ENCODE results near the gene NDUFAF8. TPM values are rescaled to one million over a fixed set of nuclear protein-coding genes. Genes with fewer than 3 reads are reported as not detected.

The NDUFAF8 gene
- total RNA-seq, 1 experiment from 2014 or later, result 102 TPM

GRCh38 chr17:81253358-81254131, 14.4 kb downstream of the NDUFAF8 start (continued):
- TF ChIP-seq CEBPB (IDR thresholded peaks at IDR 0.05; ENCODE audit: low read depth) (no peak), RAD21 (IDR thresholded peaks at IDR 0.05; ENCODE audit: low read depth) (peak; percentile 93)

- H3K36me3 ChIP-seq (ENCODE audit: control insufficient read depth in 1 of 2, insufficient read depth in 2 of 2, low read length in 2 of 2), result peaks cover 35 to 36% of the 10 kb centered on the region in 2 experiments; a peak in 3 of 4 replicates
- CTCF ChIA-PET, result interaction anchor here (1.2 to 3.0 kb wide), 2 partner anchors 217 to 229 kb away, joined by 5 to 17 read pairs; no protein-coding TSS in a partner anchor
Observed at GRCh38 chr17:81254955-81255717, 16.0 kb downstream of the NDUFAF8 start.

More at GRCh38 chr17:81254955-81255717, 16.0 kb downstream of the NDUFAF8 start:
- BruUV-seq (replicated peaks), result no TSS peak
- Histone ChIP-seq H3K9ac (ENCODE audit: low read length) (no peak overlapping the region), H4K20me1 (ENCODE audit: insufficient read depth) (no peaks in the 10 kb centered on the region), H3K27ac (ENCODE audit: low read depth, low read length) (no peak overlapping the region), H3K4me2 (ENCODE audit: low read length) (no peak overlapping the region), H2AFZ (ENCODE audit: low read depth, low read length, poor library complexity, severe bottlenecking) (no peak overlapping the region), H3K9me2 (ENCODE audit: insufficient read depth) (no peaks in the 10 kb centered on the region), H3K27me3 (ENCODE audit: insufficient read depth, low read length) (no peaks in the 10 kb centered on the region), H3K4me1 (ENCODE audit: control insufficient read depth in 1 of 2, insufficient read depth in 2 of 2, low read length in 2 of 2) (no peaks in the 10 kb centered on the region), H3K79me2 (ENCODE audit: insufficient read depth, low read length) (peaks cover 9% of the 10 kb centered on the region; the same call in 1 of the 2 replicates), H3K4me3 (replicated peaks in 1 of 2; ENCODE audit: low read depth in 1 of 2, low read length in 2 of 2) (no peak overlapping the region), H3K9me3 (ENCODE audit: control insufficient read depth in 1 of 2, insufficient read depth in 1 of 2, low read depth in 1 of 2, low read length in 2 of 2) (peaks cover 0 to 4% of the 10 kb centered on the region in 2 experiments; a peak in 1 of 4 replicates)
- ATAC-seq (peak; percentile 57), DNase-seq (ENCODE audit: low read depth, low spot score) (no peak)
- intact Hi-C loops (cut with micrococcal nuclease), result no loop called here
- ChIA-PET RAD21 (ENCODE audit: low non-redundant PET in 1 of 2, low total read pairs in 2 of 2, uncharacterized antibody in 2 of 2, unreplicated experiment in 2 of 2) (no interaction called here), POLR2A (interaction anchor here (1.3 to 1.7 kb wide), 2 partner anchors 140 to 217 kb away, joined by 3 to 4 read pairs; partner anchors contain the start of gene BAHCC1)
- TF ChIP-seq ATF3 (IDR thresholded peaks at IDR 0.05), result no peak
- peak in 2 of 3 experiments; percentile 36 to 37; a peak in 4 of 6 replicates for TF ChIP-seq CTCF (IDR thresholded peaks at IDR 0.05 in 2 of 3, conservative IDR thresholded peaks at IDR 0.05 in 1 of 3; ENCODE audit: borderline replicate concordance in 1 of 3, insufficient read depth in 1 of 3, low read depth in 2 of 3, low read length in 2 of 3)
- peak; percentile 26 for TF ChIP-seq RAD21 (IDR thresholded peaks at IDR 0.05; ENCODE audit: low read depth)

Measured in HCT116 (cell line).